GM21526 (cell line): Measurements from ENCODE around the gene CIITA.
A peak's percentile ranks its signal among the peaks of the same experiment; 100 is the strongest.
"Not testable (repeated sequence)": the region's sequence is repeated elsewhere in the genome, so short reads cannot be mapped to it uniquely, and the experiment has no call there.

Experiments
- ATAC-seq: cut with Tn5 transposase; IDR thresholded peaks from one replicate; pipeline ENCODE4 v1.9.1; 2021; ENCODE audit warnings: moderate library complexity; ENCODE audit not compliant: unreplicated experiment, low FRiP score

The CIITA gene, protein sequence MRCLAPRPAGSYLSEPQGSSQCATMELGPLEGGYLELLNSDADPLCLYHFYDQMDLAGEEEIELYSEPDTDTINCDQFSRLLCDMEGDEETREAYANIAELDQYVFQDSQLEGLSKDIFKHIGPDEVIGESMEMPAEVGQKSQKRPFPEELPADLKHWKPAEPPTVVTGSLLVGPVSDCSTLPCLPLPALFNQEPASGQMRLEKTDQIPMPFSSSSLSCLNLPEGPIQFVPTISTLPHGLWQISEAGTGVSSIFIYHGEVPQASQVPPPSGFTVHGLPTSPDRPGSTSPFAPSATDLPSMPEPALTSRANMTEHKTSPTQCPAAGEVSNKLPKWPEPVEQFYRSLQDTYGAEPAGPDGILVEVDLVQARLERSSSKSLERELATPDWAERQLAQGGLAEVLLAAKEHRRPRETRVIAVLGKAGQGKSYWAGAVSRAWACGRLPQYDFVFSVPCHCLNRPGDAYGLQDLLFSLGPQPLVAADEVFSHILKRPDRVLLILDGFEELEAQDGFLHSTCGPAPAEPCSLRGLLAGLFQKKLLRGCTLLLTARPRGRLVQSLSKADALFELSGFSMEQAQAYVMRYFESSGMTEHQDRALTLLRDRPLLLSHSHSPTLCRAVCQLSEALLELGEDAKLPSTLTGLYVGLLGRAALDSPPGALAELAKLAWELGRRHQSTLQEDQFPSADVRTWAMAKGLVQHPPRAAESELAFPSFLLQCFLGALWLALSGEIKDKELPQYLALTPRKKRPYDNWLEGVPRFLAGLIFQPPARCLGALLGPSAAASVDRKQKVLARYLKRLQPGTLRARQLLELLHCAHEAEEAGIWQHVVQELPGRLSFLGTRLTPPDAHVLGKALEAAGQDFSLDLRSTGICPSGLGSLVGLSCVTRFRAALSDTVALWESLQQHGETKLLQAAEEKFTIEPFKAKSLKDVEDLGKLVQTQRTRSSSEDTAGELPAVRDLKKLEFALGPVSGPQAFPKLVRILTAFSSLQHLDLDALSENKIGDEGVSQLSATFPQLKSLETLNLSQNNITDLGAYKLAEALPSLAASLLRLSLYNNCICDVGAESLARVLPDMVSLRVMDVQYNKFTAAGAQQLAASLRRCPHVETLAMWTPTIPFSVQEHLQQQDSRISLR

DNA sequence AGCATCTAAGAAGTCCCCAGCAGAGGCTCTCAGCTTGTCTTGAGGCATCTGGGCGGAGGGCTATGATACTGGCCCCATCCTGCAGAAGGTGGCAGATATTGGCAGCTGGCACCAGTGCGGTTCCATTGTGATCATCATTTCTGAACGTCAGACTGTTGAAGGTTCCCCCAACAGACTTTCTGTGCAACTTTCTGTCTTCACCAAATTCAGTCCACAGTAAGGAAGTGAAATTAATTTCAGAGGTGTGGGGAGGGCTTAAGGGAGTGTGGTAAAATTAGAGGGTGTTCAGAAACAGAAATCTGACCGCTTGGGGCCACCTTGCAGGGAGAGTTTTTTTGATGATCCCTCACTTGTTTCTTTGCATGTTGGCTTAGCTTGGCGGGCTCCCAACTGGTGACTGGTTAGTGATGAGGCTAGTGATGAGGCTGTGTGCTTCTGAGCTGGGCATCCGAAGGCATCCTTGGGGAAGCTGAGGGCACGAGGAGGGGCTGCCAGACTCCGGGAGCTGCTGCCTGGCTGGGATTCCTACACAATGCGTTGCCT is at the start of gene CIITA:
TSS of gene CIITA (plus strand) at position 404 of the 543 bp plus-strand sequence. CDS start at position 533, 129 bp downstream.
- ATAC-seq, result peak; percentile 56

DNA sequence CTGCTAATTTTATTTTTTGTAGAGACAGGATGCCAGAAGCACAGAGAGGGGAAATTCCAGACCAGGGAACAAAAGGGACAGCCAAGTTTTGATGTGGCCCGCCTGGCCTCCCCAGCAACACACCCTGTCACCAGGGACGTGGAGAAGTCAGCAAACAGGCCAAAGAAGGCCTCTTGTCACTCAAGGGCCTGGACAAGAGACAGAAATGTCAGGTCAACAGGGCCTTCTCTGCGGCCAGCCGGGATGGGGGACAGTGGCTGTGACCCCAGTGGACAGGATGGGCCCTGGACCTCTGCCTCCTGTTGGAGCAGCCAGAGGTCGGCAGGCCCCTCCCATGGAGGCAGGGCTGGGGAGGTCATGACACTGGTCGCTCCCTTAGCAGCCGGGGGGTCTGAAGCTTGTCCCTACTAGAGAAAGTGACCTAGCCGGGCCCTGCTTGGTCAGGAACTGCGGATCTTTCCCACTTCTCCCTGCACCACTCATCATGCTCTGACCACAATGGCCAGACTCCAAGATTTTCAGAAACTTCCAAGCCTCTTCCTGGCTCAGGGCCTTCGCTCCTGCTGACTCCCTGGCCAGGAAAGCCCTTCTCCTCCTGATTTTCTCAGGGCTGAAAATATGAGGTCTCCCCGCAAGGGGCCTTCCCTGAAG is 49.2 kb upstream of the CIITA start:
- ATAC-seq, result no peak

DNA sequence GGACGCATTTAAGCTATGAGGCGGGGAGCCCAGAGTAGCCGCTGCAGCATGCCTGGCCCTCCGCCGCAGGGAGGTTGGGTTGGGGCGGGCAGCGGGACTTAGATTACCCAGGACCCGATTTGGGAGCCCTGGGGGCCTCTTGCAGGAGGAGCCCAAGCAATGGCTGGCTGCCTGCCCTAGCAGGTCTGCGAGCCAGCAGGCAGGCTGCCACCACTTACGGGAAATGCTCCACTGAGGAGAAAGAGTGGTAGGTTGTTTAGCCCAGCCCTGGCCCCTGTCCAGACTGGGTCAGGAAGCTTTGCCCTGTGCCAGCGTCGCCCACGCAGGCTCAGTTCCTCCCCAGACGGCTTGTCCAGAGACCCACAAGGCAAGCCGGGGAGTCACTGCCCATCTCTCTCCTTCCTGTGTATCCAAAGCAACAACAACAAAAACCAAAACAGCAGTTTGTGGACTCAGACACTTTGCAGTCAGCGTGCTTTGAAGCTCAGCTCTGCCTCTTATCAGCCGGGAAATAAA is 48.1 kb upstream of the CIITA start:
- ATAC-seq, result no peak

DNA sequence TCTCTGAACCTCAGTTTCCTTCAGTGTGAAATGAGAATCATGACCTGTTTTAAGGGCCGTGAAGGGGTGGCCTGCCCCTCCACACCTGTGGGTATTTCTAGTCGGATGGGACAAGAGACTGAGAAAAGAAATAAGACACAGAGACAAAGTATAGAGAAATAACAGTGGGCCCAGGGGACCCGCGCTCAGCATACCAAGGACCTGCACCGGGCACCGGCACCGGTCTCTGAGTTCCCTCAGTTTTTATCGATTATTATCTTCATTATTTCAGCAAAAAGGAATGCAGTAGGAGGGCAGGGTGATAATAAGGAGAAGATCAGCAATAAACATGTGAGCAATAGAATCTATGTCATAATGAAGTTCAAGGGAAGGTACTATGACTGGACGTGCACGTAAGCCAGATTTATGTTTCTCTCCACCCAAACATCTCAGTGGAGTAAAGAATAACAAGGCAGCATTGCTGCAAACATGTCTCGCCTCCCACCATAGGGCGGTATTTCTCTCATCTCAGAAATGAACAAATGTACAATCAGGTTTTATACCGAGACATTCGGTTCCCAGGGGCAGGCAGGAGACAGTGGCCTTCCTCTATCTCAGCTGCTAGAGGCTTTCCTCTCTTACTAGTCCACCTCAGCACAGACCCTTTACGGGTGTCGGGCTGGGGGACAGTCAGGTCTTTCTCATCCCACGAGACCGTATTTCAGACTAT is 47.5 kb upstream of the CIITA start:
- ATAC-seq, result not testable (repeated sequence)

DNA sequence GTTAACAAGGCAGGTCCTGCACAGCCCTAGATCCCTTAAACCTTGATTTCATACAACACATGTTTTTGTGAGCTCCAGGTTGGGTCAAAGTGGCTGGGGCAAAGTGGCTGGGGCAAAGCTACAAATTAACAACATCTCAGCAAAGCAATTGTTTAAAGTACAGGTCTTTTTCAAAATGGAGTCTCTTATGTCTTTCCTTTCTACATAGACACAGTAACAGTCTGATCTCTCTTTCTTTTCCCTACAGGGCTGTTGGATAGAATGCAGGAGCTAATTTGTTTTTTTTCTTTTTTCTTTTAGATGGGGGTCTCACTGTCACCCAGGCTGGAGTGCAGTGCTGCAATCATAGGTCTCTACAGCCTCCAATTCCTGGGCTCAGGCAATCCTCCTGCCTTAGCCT is 46.8 kb upstream of the CIITA start:
- ATAC-seq, result not testable (repeated sequence)

DNA sequence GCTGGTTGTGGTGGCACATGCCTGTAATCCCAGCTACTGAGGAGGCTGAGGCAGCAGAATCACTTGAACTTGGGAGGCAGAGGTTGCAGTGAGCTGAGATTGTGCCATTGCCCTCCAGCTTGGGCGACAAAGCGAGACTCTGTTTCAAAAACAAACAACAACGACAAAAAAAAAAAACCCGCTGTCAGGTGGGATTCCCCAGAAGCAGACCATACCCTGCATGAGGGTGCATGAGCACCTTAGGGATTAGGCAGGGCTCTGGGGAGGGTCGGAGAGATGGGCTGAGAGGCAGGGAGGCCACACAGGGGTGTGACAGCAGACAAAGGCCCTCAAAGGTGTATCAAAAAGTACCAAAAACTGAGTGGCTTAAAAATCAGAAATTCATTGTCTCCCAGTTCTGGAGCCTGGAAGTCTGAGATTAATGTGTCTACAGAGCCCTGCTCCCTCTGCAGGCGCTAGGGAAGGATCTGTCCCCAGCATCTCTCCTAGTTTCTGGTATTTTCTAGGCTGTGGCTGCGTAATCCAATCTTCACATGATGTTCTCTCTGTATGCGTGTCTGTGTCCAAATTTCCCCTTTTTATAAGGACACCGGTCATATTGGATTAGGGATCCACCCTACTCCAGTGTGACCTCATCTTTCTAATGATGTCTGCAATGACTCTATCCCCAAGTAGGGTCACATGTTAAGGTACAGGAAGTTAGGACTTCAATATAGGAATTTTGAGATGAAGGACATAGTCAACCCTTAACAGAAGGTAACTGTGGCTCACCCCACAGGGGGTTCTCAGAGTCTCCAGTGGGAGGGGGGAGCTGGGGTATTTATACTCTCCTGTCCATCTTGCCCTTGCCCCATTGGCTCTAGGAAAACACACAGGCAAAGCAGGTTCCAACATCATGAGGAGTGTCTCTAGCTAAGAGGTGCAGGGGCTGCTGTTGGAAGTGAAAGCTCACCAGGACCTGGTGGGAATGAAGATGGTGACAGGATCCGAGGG is 44.8 kb upstream of the CIITA start:
- no peak for ATAC-seq

DNA sequence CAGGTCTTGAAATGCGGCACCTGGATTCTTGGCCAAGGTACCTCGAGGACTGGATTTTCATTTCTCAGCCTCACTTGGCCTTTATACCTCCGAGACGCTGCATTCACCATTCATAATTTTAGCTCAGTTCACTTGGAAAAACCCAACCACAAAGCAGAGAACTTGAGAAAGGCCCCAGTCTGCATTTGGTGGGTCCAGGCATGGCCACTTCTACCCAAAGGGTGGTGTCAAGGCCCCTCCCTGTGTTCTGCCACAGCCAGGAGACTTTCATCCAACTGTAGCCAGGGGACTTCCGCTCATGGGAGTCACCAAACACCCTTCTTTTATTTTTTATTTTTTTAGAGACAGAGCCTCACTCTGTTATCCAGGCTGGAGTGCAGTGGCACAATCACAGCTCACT is 43.7 kb upstream of the CIITA start:
- ATAC-seq, result no peak

DNA sequence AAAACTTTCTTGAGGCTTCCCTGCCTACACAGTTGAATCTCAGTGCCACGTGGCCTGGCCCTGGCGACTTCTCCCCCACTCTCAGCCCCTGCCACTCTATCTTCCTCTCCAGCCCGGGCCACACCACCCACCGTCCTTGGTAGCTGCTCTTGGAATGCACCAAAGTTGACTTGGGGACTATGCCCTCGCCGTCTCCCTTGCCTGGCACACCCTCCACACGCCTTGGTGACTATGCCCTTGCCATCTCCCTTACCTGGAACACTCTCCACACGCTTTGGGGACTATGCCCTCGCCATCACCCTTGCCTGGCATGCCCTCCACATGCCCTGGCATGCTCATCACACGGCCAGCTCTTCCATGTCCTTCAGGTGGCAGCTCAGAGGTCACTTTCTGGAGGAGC is 42.9 kb upstream of the CIITA start:
- ATAC-seq, result no peak

DNA sequence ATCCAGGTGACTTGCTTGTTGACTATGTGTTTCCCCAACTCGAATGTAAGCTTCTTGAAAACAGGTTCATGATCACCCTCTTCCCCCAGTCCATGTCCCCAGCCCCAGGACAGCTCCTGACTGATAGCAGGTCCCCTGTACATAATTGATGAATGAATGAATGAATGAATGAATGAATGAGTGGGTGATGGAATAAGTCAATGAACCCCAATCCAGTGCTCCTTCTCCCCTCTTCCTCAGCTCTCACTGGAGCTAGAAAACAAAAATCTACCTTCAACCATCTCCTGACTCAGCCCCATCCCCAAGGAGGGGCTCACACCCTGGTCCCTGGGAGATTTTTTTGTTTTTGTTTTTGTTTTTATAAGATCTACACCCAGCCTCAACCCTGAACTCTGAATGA is 42.2 kb upstream of the CIITA start:
- no peak for ATAC-seq

DNA sequence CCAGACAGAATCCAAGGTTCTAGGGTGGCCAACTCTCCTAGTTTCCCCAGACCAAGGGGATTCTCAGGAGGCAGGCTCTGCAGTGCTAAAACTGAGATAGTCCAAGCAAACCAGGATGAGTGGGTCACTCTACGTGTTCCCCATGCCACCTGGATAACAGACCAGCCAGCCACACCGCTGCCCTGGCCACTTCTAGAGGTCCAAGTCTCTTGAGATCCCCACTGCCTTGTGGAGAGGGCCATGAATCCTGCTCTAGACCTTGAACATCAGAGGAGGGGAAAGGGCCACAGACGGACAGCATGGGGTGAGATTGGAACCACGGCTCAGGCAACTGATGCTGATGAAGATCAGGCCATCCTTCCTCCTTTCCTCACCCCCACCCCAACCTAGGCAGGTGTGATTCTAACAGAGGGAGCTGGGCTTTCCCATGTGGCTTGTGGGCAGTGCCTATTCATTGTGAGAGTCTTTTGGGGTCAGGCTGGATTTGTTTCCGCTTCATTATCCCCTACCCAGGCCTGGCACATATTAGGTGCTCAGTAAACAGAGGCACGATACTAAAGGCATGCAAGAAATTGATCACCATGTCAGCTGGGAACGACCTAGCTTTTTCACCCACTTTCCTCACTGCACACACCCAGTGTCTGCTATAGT is 41.6 kb upstream of the CIITA start:
- ATAC-seq, result no peak

DNA sequence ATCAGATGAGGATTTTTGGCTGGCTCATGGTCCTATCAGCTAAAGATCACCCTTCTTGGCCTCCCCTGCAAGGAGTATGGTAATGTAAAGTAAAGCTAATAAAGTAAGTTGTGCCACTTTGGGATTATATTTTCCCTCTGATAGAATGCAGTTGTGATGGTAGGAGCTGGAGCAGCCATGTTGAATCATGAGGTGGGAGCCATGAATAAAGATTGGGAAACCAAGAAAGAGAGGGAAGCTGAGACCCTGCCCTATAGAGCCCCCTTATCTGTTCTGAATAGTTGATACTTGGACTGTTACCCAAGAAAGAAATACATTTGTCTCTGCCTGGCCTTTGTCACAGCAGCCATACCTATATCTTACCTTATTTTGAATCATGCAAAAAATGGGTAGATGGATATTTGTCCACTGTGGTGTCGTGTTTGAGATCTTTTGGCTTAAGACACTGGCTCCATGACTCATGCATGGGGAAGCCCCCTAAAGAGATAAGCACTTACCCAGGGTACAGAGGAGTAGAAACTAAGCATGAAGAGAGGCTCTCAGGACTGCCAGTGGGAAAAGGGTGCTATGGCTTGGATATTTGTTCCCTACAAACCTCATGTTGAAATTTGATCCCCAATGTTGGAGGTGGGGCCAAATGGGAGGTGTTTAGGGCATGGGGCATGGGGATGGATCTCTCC is 40.7 kb upstream of the CIITA start:
- ATAC-seq, result no peak

DNA sequence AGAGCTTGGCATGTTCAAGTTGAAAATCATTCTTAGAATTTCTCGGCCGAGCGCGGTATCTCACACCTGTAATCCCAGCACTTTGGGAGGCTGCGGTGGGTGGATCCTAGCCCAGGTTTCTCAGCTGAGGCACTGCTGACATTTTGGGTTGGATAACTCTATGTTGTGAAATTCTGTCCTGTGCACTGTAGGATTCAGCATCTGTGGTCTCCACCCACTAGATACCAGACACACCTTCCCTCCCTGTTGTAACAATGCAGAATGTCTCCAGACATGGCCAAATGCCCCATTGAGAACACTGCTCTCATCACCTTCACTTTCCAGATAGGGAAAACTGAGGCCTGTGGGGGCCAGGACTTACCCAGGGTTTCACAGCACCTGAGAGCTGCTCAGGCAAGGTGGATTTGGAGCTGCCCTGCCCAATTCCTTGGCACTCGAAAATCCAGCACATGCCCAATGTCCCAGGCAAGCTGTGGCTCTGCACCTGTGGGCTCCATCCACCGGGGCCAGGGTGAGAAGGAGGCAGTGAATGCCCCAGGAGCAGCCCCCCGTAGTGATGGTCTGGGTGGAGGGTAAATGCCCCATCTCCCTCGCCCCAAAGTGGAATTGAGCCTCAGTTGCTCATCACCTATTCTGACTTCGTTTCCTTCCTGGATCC is 38.3 kb upstream of the CIITA start:
- ATAC-seq, result no peak

DNA sequence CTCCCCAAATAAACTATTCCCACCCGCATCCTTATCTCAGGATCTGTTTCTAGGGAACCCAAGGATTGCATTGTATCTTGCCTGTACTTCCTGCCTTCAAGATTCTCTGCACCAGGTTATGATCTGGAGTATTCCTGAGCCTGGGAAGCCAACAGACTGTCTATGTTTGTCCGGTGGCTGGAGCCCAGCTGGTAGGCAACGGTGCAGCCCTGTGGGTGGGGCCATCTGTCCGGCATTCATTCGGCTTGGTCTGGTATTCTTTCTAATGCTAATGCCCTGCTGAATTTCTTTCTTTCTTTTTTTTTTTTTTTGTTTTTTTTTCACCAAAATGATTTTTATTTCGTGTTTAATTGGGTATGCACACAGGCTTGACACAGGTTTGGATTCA is 37.7 kb upstream of the CIITA start:
- no peak for ATAC-seq

DNA sequence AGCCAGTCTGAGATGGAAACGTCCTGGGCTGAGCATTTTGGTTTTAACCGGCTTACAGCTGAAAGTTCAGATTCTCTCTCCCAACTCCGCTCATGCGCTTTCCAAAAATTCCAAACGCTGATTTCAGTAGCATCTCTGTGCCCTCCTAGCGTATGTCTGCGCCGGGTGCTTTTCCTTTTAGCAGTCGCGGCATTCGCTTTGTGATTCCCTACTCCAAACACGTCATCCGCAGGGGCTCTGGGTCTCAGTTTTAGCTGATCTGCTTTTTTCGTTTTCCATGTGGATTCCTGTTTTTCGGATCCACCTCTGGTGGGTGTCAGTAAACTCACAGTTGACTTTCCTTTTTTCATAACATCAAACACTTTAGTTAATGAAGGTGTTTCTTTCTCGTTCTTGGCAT is 36.3 kb upstream of the CIITA start:
- no peak for ATAC-seq

DNA sequence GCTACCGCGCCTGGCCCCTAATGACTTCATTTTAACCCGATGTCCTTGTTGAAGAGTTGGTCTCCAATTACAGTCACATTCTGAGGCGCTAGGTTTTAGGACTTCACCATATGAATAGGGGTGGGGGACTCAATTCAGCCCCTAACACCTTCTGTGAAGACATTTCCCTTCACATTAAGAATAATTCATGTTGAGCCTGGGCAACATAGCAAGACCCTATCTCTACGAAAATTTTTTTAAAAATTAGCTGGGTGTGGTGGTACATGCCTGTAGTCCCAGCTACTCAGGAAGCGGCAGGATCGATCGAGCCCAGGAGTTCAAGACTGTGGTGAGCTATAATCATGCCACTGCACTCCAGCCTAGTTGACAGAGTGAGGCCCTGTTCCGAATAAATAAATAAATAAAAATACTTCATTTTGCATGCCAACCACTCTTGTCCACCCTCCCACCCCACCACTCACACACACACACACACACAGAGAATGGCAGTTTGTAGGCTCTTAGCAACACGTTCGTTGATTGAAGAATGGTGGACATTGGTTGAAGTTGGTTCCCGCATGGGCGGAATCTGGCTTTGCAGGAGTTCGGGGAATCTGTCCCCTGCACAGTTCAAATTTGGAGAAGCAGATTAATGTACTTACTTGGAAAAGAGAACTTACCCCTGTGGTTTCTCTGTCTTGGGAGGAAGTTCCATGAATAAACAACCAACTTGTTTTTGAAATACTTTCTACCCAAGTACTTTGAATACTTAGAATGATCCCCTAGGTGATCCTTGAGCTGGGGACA is 30.6 kb upstream of the CIITA start:
- ATAC-seq, result no peak

DNA sequence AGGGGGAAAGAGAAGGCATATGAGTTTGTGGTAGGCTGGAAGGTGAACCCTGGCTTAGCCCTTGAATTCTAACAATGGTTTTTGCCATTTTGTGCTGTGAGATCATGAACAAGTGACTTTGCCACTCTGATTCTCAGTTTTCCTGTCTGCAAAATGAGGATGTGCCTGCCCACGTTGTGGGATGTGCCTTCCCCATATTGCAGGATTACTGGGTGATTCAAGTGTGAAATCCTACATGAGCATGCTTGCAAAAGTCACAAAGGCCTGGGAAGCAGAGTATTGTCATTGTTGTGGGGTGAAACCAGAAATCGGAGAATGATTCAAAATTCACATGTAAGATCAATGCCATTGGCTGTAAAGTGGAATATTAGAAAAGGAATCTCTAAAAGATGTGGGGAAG is 29.8 kb upstream of the CIITA start:
- no peak for ATAC-seq
